LHCN-M2 (cell line): ENCODE measurements around the gene COASY. TPM values are rescaled to one million over a fixed set of nuclear protein-coding genes. Genes with fewer than 3 reads are reported as not detected.
"Not testable (repeated sequence)": the region's sequence is repeated elsewhere in the genome, so short reads cannot be mapped to it uniquely, and the experiment has no call there.

Source experiments
- DNase-seq: peaks from one replicate; pipeline ENCODE4 v3.0.0-alpha.2; 2012; ENCODE audit warnings: low read depth
- total RNA-seq: library from RNA; depleted of rRNA; stranded (reverse); fragments of >200 nt; gene quantifications from 2 replicates; pipeline ENCODE4 v1.2.3, GENCODE V29; 2014

COASY gene
- total RNA-seq, 1 experiment from 2014 or later = 31.7 TPM

GRCh38 chr17:42553161-42553818 is 8.7 kb upstream of the COASY start:
- DNase-seq = no peak

DNA sequence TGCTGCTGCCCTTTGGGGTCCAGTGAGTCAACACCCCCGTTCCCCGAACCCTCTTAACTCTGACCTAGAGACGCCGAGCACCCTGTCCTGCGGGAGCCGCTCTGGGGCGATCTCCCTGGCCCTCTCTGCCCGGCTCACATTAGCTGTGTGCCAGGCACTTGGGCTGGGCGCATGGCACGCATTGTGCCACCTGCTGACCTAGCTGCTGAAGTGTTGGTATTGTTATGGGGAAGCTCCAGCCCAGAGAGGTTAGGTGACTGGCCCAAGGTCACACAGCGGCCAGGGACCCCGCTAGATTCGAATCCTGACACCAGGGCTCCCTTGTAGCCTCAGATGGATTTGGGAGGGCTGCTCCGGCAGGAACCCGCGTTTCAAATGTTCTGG is 8.1 kb upstream of the COASY start:
- peak; percentile 47 for DNase-seq

DNA sequence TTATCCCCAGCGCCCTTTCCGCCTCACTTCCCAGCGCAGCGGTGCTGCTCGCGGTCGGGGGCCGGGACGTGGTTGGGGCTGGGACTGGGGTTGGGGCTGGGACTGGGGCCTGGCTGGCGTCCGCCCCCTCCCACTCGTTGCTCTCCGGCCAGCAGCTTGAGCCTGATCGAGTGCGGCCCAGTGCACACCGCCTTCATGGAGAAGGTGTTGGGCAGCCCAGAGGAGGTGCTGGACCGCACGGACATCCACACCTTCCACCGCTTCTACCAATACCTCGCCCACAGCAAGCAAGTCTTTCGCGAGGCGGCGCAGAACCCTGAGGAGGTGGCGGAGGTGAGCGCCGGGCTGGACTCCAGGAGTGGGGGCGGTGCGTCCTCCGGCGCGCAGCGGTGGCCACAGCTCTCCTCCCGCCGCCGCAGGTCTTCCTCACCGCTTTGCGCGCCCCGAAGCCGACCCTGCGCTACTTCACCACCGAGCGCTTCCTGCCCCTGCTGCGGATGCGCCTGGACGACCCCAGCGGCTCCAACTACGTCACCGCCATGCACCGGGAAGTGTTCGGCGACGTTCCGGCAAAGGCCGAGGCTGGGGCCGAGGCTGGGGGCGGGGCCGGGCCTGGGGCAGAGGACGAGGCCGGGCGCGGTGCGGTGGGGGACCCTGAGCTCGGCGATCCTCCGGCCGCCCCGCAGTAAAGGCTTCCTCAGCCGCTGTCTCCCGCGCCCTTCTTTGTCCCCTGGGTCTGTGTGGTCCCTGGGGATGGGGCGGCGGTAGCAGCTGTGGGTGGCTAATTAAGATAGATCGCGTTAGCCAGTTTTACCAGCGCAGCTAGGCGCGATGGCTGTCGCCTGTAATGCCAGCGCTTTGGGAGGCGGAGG is 7.5 kb upstream of the COASY start:
- peak; percentile 69 for DNase-seq

DNA sequence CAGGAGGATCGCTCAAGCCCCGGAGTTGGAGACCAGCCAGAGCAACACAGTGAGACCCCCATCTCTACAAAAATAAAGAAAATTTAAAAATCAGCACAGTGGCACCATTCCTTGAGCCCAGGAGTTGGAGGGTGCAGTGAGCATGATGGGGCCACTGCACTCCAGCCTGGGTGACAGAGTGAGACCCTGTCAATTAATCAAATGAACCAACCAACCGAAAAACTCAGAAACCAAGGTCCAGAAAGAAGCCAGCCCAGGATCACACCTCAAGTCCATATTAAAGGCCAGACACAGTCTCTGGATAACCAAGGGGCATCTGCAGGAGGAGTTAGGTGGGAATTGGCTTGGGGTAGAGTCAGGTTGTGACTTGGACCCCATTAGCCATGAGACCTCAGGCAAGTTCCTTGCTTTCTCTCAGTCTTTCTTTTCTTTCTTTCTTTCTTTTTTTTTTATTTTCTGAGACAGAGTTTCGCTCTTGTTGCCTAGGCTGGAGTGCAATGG is 6.8 kb upstream of the COASY start:
- DNase-seq = no peak

DNA sequence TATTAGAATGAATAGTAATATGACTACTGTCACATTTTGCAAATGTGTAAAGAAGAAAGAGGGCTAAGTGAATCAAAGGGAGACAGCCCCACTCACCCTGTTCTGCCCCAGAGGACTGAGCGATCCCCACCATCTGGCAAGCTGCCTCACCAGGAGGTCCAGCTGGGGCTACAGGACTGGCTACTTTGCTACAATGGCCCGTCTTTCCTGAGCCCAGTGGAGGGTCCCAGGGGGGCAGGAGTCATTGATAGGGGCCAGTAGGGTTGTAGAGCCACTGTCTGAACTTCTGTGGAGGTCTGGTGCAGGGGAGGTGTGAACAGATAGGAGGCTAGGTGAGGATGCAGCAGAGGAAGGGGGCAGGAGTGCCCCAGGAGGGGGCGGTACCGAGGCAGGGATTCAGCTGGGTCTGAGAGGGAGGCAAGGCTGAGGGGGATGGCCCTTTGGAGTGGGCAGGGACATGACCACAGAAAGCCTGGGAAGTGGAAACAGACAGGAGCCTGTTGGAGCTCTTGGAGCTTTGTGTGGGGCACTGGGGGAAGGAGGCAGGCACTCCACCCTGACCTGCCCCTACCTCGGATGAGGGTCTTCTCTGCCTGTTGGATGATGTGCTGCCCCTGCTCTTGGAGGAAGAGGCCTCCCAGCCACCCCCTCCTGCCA is 5.9 kb upstream of the COASY start:
- not testable (repeated sequence) for DNase-seq

- DNase-seq = no peak
Observed at GRCh38 chr17:42559075-42559474, 2.9 kb upstream of the COASY start.

GRCh38 chr17:42560246-42560645 is 1.7 kb upstream of the COASY start:
- DNase-seq = no peak

DNA sequence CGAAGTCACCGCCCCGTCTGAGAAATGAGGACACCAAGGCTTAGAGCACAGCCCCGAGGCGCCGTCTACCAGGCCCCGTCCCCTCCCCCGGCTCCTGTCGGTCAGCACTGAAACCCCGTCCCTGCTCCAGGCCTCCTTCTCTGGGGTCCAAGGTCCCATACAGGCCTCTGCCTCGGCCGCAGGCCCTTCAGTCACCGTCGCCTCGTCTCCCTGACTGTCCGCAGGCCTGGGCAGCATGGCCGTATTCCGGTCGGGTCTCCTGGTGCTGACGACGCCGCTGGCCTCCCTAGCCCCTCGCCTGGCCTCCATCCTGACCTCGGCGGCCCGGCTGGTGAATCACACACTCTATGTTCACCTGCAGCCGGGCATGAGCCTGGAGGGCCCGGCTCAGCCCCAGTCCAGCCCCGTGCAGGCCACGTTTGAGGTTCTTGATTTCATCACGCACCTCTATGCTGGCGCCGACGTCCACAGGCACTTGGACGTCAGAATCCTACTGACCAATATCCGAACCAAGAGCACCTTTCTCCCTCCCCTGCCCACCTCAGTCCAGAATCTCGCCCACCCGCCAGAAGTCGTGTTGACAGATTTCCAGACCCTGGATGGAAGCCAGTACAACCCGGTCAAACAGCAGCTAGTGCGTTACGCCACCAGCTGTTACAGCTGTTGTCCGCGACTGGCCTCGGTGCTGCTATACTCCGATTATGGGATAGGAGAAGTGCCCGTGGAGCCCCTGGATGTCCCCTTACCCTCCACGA is 617 bp downstream of the COASY start:
- peak; percentile 39 for DNase-seq

DNA sequence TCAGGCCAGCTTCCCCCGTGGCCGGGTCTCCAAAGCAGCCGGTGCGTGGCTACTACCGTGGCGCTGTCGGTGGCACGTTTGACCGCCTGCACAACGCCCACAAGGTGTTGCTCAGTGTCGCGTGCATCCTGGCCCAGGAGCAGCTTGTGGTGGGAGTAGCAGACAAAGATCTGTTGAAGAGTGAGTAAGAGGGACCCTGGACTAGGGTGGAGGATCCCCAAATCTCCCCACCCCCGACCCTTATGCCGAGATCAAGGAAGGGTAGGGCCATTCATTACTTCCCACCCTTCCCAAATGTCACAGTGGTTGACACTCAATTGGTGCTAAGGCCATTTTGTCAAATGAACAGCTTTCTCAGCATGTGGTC is 1.2 kb downstream of the COASY start:
- no peak for DNase-seq

DNA sequence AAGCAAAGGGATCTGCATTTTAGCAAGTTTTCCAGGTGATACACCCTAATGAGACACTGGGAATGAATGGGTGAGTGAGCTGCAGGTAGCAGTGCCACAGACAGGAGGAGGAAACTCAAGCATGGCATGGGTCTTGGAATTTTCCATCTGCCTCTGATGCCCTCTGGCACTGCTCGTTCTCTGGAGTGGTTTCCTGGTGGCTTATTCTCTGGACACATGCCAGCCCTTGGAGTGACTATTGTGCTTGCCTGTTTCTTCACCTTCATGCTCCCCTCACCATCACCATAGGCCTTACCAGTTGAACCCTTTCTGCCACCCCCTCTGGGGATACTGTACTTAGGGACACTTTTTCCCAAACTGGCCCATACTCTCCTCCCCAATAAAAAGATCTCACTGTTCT is 1.6 kb downstream of the COASY start:
- DNase-seq = peak; percentile 35

DNA sequence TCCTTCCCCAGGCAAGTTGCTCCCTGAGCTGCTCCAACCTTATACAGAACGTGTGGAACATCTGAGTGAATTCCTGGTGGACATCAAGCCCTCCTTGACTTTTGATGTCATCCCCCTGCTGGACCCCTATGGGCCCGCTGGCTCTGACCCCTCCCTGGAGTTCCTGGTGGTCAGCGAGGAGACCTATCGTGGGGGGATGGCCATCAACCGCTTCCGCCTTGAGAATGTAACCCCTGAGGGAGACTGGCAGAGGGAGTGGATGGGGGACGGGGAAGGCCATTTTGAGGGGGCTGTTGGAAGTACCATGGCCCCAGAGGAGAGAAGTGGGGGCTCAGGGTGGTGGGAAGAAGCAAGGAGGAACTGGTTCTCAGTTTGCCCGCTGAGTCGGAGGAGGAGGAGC is 2.0 kb downstream of the COASY start:
- no peak for DNase-seq

DNA sequence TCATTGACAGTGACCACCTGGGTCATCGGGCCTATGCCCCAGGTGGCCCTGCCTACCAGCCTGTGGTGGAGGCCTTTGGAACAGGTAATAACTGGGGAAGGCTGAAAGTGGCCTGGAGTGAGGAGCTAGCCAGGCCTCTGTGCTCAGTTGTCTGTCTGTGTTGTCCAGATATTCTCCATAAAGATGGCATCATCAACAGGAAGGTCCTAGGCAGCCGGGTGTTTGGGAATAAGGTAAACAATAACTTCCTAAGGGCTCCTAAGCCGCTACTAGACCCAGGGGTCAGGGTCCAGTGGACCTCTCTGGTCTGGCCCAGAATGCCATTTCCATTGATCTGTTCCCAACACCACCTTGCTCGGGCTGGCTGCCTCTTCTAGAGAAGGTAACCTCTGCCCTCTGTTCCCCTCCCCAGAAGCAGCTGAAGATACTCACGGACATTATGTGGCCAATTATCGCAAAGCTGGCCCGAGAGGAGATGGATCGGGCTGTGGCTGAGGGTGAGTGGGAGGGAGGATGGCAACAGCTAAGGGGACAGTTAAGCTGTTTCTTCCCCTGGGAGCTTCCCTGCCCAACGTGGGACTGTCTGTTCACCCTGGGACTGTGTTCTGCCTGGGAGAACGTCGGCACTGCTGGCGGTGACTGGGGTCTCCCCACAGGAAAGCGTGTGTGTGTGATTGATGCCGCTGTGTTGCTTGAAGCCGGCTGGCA is 3.0 kb downstream of the COASY start:
- no peak for DNase-seq

- DNase-seq = no peak
Observed at GRCh38 chr17:42565523-42566214, 3.7 kb downstream of the COASY start.

GRCh38 chr17:42566215-42566882 is 4.4 kb downstream of the COASY start:
- no peak for DNase-seq

GRCh38 chr17:42566883-42567573 is 5.1 kb downstream of the COASY start, which contains the start of gene MLX:
Gene MLX, plus strand, starts transcription at chr17:42567100. Its CDS starts 25 bp downstream, at chr17:42567125.
- DNase-seq = peak; percentile 86

GRCh38 chr17:42568341-42569111 is 6.6 kb downstream of the COASY start:
- DNase-seq = no peak

DNA sequence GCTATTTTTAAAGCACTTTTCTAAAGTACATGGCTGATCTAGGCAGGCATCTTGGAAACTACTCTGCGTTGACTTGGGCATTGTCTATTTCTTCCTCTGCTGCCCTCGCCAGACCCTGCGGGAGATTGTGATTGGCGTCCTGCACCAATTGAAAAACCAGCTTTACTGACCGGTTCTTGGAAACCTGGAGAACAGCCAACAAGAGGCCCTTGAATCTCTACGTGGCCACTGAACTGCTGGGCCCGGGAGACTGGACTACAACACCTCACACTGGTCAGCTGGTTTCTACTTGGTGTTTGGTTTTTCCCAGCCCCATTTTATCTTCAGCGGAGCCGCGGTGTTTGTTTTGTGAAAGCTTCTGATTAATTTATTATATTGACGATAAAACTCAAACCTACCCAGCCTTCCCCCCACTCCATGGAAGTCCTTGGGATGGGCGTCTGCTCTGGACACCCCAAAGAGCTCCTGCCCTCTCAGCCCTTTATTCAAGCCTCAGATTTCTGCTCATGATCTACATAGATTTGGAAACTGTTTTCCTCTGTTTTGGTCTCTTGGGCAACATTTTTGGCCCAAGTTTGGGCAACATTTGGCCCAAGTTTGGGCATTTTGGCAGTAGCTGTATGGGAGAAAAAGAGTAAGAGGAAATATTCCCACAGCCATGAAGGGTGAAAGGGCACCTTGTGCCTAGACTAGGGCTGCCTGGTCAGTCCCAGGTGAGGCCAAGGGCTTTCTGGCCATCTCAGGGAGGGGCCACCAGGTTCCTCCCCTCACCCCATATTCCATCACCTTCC is 9.7 kb downstream of the COASY start:
- no peak for DNase-seq
